ENCODE measurements around the gene METTL14.

DNA sequence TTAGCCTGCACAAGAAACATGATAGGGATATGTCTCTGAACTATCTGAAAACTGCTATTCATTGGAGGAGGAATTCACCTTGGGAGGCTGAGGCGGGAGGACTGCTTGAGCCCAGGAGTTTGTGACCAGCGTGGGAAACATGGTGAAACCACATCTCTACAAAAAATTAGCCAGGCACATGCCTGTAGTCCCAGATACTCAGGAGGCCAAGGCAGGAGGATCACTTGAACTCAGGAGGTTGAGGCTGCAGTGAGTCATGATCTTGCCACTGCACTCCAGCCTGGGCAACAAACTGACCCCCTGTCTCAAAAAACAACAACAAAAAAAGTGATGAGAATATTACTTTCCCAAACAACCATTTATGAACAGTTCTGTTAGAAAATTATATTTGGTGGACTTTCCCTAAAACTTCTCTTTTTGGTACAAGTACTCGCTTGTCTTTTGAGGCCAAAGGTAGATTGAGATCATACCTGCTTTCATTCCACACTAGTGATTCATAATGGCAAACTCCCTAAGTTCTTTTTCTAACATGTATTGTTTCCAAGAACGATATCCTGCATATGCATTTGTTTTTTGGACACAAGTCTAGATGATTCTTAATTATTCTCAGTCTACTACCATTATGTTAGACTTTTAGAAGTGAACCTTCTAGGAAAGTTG lies 33.4 kb downstream of the METTL14 start:
- TF ChIP-seq, protein P1, sequence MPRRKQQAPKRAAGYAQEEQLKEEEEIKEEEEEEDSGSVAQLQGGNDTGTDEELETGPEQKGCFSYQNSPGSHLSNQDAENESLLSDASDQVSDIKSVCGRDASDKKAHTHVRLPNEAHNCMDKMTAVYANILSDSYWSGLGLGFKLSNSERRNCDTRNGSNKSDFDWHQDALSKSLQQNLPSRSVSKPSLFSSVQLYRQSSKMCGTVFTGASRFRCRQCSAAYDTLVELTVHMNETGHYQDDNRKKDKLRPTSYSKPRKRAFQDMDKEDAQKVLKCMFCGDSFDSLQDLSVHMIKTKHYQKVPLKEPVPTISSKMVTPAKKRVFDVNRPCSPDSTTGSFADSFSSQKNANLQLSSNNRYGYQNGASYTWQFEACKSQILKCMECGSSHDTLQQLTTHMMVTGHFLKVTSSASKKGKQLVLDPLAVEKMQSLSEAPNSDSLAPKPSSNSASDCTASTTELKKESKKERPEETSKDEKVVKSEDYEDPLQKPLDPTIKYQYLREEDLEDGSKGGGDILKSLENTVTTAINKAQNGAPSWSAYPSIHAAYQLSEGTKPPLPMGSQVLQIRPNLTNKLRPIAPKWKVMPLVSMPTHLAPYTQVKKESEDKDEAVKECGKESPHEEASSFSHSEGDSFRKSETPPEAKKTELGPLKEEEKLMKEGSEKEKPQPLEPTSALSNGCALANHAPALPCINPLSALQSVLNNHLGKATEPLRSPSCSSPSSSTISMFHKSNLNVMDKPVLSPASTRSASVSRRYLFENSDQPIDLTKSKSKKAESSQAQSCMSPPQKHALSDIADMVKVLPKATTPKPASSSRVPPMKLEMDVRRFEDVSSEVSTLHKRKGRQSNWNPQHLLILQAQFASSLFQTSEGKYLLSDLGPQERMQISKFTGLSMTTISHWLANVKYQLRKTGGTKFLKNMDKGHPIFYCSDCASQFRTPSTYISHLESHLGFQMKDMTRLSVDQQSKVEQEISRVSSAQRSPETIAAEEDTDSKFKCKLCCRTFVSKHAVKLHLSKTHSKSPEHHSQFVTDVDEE (CRISPR knock-in tag; IDR thresholded peaks at IDR 0.05), result no peak
- TF ChIP-seq ZNF8 (CRISPR knock-in tag; IDR thresholded peaks at IDR 0.05) (no peak), RARB (CRISPR knock-in tag; IDR thresholded peaks at IDR 0.05) (no peak), ZNF565 (CRISPR knock-in tag; conservative IDR thresholded peaks at IDR 0.05; ENCODE audit: low read depth) (no peak), BACH2 (CRISPR knock-in tag; IDR thresholded peaks at IDR 0.05; ENCODE audit: borderline replicate concordance) (no peak)
- TF ChIP-seq, protein P2, sequence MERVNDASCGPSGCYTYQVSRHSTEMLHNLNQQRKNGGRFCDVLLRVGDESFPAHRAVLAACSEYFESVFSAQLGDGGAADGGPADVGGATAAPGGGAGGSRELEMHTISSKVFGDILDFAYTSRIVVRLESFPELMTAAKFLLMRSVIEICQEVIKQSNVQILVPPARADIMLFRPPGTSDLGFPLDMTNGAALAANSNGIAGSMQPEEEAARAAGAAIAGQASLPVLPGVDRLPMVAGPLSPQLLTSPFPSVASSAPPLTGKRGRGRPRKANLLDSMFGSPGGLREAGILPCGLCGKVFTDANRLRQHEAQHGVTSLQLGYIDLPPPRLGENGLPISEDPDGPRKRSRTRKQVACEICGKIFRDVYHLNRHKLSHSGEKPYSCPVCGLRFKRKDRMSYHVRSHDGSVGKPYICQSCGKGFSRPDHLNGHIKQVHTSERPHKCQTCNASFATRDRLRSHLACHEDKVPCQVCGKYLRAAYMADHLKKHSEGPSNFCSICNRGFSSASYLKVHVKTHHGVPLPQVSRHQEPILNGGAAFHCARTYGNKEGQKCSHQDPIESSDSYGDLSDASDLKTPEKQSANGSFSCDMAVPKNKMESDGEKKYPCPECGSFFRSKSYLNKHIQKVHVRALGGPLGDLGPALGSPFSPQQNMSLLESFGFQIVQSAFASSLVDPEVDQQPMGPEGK (CRISPR knock-in tag; IDR thresholded peaks at IDR 0.05; ENCODE audit: borderline replicate concordance), result no peak
- TF ChIP-seq, protein P3, sequence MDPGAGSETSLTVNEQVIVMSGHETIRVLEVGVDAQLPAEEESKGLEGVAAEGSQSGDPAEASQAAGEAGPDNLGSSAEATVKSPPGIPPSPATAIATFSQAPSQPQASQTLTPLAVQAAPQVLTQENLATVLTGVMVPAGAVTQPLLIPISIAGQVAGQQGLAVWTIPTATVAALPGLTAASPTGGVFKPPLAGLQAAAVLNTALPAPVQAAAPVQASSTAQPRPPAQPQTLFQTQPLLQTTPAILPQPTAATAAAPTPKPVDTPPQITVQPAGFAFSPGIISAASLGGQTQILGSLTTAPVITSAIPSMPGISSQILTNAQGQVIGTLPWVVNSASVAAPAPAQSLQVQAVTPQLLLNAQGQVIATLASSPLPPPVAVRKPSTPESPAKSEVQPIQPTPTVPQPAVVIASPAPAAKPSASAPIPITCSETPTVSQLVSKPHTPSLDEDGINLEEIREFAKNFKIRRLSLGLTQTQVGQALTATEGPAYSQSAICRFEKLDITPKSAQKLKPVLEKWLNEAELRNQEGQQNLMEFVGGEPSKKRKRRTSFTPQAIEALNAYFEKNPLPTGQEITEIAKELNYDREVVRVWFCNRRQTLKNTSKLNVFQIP (CRISPR knock-in tag; IDR thresholded peaks at IDR 0.05; ENCODE audit: borderline replicate concordance, low read depth), result no peak

Measured in SK-N-SH treated with all-trans-retinoic acid at 6 μM for 48 hours (cell line).